Measurements from ENCODE around the gene CPD.

The CPD gene

GRCh38 chr17:30468465-30468864 lies 89.7 kb downstream of the CPD start:
- H3K27ac ChIP-seq, result no peak overlapping the region
- H3K4me3 ChIP-seq, result no peak overlapping the region
- no peaks in the 10 kb centered on the region for H3K9me3 ChIP-seq (ENCODE audit: low read depth, low read length)
- H3K9ac ChIP-seq (ENCODE audit: insufficient read length), result no peak overlapping the region
- no peak for DNase-seq (ENCODE audit: low read depth, low spot score)
- TF ChIP-seq EZH2 (IDR thresholded peaks at IDR 0.05) (no peak), FOXP2 (optimal IDR thresholded peaks at IDR 0.05; ENCODE audit: control extremely low read depth, extremely low read length, insufficient read depth) (no peak), POLR2AphosphoS5 (IDR thresholded peaks at IDR 0.05; ENCODE audit: borderline replicate concordance, low read depth, low read length) (no peak)
- H3K36me3 ChIP-seq (ENCODE audit: insufficient read depth, low read length), result no peaks in the 10 kb centered on the region

GRCh38 chr17:30472238-30472890 lies 93.6 kb downstream of the CPD start:
- H3K36me3 ChIP-seq (ENCODE audit: insufficient read depth, low read length), result no peaks in the 10 kb centered on the region
- no peak overlapping the region for H3K4me3 ChIP-seq
- H3K9me3 ChIP-seq (ENCODE audit: low read depth, low read length), result no peaks in the 10 kb centered on the region
- no peak for DNase-seq (ENCODE audit: low read depth, low spot score)
- TF ChIP-seq EZH2 (IDR thresholded peaks at IDR 0.05) (no peak), FOXP2 (optimal IDR thresholded peaks at IDR 0.05; ENCODE audit: control extremely low read depth, extremely low read length, insufficient read depth) (no peak), POLR2AphosphoS5 (IDR thresholded peaks at IDR 0.05; ENCODE audit: borderline replicate concordance, low read depth, low read length) (no peak)
- no peak overlapping the region for H3K27ac ChIP-seq
- no peak overlapping the region for H3K9ac ChIP-seq (ENCODE audit: insufficient read length)

- DNase-seq (ENCODE audit: low read depth, low spot score), result no peak
- H3K36me3 ChIP-seq (ENCODE audit: insufficient read depth, low read length), result peaks cover 5% of the 10 kb centered on the region
- H3K27ac ChIP-seq, result no peak overlapping the region
- TF ChIP-seq EZH2 (IDR thresholded peaks at IDR 0.05) (no peak), POLR2AphosphoS5 (IDR thresholded peaks at IDR 0.05; ENCODE audit: borderline replicate concordance, low read depth, low read length) (no peak), FOXP2 (optimal IDR thresholded peaks at IDR 0.05; ENCODE audit: control extremely low read depth, extremely low read length, insufficient read depth) (no peak)
- H3K4me3 ChIP-seq, result no peak overlapping the region
- no peaks in the 10 kb centered on the region for H3K9me3 ChIP-seq (ENCODE audit: low read depth, low read length)
- H3K9ac ChIP-seq (ENCODE audit: insufficient read length), result no peak overlapping the region
Measured at GRCh38 chr17:30475206-30475605, 96.5 kb downstream of the CPD start.

GRCh38 chr17:30476726-30477082 lies 98.0 kb downstream of the CPD start:
- Histone ChIP-seq H3K36me3 (ENCODE audit: insufficient read depth, low read length) (peaks cover 14% of the 10 kb centered on the region), H3K27ac (no peak overlapping the region), H3K9ac (ENCODE audit: insufficient read length) (peak overlapping the region; percentile 97), H3K4me3 (peak overlapping the region; percentile 92), H3K9me3 (ENCODE audit: low read depth, low read length) (no peaks in the 10 kb centered on the region)
- TF ChIP-seq POLR2AphosphoS5 (IDR thresholded peaks at IDR 0.05; ENCODE audit: borderline replicate concordance, low read depth, low read length) (no peak), FOXP2 (optimal IDR thresholded peaks at IDR 0.05; ENCODE audit: control extremely low read depth, extremely low read length, insufficient read depth) (no peak), EZH2 (IDR thresholded peaks at IDR 0.05) (no peak)
- no peak for DNase-seq (ENCODE audit: low read depth, low spot score)

- peaks cover 16% of the 10 kb centered on the region for H3K36me3 ChIP-seq (ENCODE audit: insufficient read depth, low read length)
- H3K4me3 ChIP-seq, result peak within 1 kb of the TSS; percentile 92
- no peaks in the 10 kb centered on the region for H3K9me3 ChIP-seq (ENCODE audit: low read depth, low read length)
- H3K27ac ChIP-seq, result peak within 1 kb of the TSS; percentile 75
- H3K9ac ChIP-seq (ENCODE audit: insufficient read length), result peak within 1 kb of the TSS; percentile 97
- DNase-seq (ENCODE audit: low read depth, low spot score), result peak; percentile 89
- TF ChIP-seq POLR2AphosphoS5 (IDR thresholded peaks at IDR 0.05; ENCODE audit: borderline replicate concordance, low read depth, low read length) (peak; percentile 97), FOXP2 (optimal IDR thresholded peaks at IDR 0.05; ENCODE audit: control extremely low read depth, extremely low read length, insufficient read depth) (peak; percentile 88), EZH2 (IDR thresholded peaks at IDR 0.05) (no peak)
Measured at GRCh38 chr17:30477083-30477773, 98.5 kb downstream of the CPD start, which contains the start of gene GOSR1. Gene GOSR1, plus strand, starts transcription at chr17:30477408. Its CDS starts 26 bp downstream, at chr17:30477434.

- Histone ChIP-seq H3K36me3 (ENCODE audit: insufficient read depth, low read length) (peaks cover 21% of the 10 kb centered on the region), H3K4me3 (peak overlapping the region; percentile 92), H3K27ac (peak overlapping the region; percentile 75), H3K9ac (ENCODE audit: insufficient read length) (peak overlapping the region; percentile 97), H3K9me3 (ENCODE audit: low read depth, low read length) (no peaks in the 10 kb centered on the region)
- no peak for DNase-seq (ENCODE audit: low read depth, low spot score)
- TF ChIP-seq FOXP2 (optimal IDR thresholded peaks at IDR 0.05; ENCODE audit: control extremely low read depth, extremely low read length, insufficient read depth), result no peak
- no peak for TF ChIP-seq POLR2AphosphoS5 (IDR thresholded peaks at IDR 0.05; ENCODE audit: borderline replicate concordance, low read depth, low read length)
- TF ChIP-seq EZH2 (IDR thresholded peaks at IDR 0.05), result no peak
Measured at GRCh38 chr17:30477774-30478115, 99.0 kb downstream of the CPD start.

- no peak overlapping the region for H3K27ac ChIP-seq
- peaks cover 68% of the 10 kb centered on the region for H3K36me3 ChIP-seq (ENCODE audit: insufficient read depth, low read length)
- TF ChIP-seq EZH2 (IDR thresholded peaks at IDR 0.05), result no peak
- no peak for TF ChIP-seq FOXP2 (optimal IDR thresholded peaks at IDR 0.05; ENCODE audit: control extremely low read depth, extremely low read length, insufficient read depth)
- no peak for TF ChIP-seq POLR2AphosphoS5 (IDR thresholded peaks at IDR 0.05; ENCODE audit: borderline replicate concordance, low read depth, low read length)
- no peaks in the 10 kb centered on the region for H3K9me3 ChIP-seq (ENCODE audit: low read depth, low read length)
- DNase-seq (ENCODE audit: low read depth, low spot score), result no peak
- H3K9ac ChIP-seq (ENCODE audit: insufficient read length), result no peak overlapping the region
- no peak overlapping the region for H3K4me3 ChIP-seq
Measured at GRCh38 chr17:30482555-30482954, 103.8 kb downstream of the CPD start.

DNA sequence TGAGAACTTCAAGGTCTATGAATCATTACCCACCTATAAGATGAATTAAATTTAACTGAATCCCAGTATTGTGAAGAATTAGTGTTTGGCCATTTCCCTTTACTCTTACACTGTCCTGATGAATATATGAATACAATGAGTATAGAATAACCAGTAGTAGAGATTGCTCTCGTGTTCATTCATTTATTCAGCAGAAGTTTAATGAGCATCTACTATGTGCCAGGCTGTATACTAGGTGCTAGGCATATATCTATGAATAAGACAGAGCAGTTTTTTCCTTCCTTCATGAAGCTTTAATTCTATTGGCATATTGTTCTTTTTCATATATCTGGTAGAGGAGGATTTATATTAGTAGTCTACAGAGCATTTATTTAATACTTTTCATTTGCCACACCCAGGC lies 104.4 kb downstream of the CPD start:
- H3K9ac ChIP-seq (ENCODE audit: insufficient read length), result no peak overlapping the region
- no peak overlapping the region for H3K4me3 ChIP-seq
- no peak overlapping the region for H3K27ac ChIP-seq
- peaks cover 71% of the 10 kb centered on the region for H3K36me3 ChIP-seq (ENCODE audit: insufficient read depth, low read length)
- H3K9me3 ChIP-seq (ENCODE audit: low read depth, low read length), result no peaks in the 10 kb centered on the region
- TF ChIP-seq EZH2 (IDR thresholded peaks at IDR 0.05) (no peak), FOXP2 (optimal IDR thresholded peaks at IDR 0.05; ENCODE audit: control extremely low read depth, extremely low read length, insufficient read depth) (no peak), POLR2AphosphoS5 (IDR thresholded peaks at IDR 0.05; ENCODE audit: borderline replicate concordance, low read depth, low read length) (no peak)
- no peak for DNase-seq (ENCODE audit: low read depth, low spot score)

All from SK-N-MC (cell line).